A673 (cell line): ENCODE measurements around the gene STUM.

ENCODE experiments used
- EZH2 ChIP-seq: fragments of 200-600 bp; sonication (generic); IDR thresholded peaks from 2 replicates; pipeline ENCODE4 v1.6.1; 2017; ENCODE audit warnings: borderline replicate concordance, low read depth, mild to moderate bottlenecking, mixed read lengths, antibody characterized with exemption, low read length; ENCODE audit not compliant: poor library complexity, severe bottlenecking
- TF ChIP-seq, protein P1 (sequence below): fragments of 300-800, 200-600 bp; sonication (generic); conservative IDR thresholded peaks from 2 replicates; pipeline ENCODE4 v1.5.1; 2017; ENCODE audit warnings: low read depth, mild to moderate bottlenecking, antibody characterized with exemption, low read length, moderate library complexity, mixed read lengths

DNA sequence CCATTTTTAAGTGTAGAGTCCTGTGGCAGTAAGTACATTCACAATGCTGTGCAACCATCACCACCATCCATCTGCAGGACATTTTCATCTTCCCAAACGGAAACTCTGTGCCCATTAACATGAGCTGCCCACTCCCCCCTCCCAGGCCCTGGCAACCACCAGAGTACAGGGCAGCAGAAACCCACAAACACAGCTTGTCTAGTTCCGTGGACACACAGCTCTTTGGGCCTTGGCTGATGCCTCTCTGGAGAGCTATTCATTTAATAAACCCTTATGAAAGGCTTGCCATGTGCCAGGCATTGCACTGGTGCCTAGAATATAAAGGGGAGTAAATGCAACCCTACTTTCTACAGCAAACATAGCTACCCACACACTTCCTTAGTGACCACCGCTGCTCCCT is 28.0 kb downstream of the STUM start:
- TF ChIP-seq, protein P1, sequence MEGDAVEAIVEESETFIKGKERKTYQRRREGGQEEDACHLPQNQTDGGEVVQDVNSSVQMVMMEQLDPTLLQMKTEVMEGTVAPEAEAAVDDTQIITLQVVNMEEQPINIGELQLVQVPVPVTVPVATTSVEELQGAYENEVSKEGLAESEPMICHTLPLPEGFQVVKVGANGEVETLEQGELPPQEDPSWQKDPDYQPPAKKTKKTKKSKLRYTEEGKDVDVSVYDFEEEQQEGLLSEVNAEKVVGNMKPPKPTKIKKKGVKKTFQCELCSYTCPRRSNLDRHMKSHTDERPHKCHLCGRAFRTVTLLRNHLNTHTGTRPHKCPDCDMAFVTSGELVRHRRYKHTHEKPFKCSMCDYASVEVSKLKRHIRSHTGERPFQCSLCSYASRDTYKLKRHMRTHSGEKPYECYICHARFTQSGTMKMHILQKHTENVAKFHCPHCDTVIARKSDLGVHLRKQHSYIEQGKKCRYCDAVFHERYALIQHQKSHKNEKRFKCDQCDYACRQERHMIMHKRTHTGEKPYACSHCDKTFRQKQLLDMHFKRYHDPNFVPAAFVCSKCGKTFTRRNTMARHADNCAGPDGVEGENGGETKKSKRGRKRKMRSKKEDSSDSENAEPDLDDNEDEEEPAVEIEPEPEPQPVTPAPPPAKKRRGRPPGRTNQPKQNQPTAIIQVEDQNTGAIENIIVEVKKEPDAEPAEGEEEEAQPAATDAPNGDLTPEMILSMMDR: no peak
- TF ChIP-seq EZH2: no peak
